HG02852 (cell line): ENCODE results near the gene SIM1.

ENCODE experiments used
- ATAC-seq: cut with Tn5 transposase; IDR thresholded peaks from one replicate; pipeline ENCODE4 v1.9.1; 2021; ENCODE audit warnings: mild to moderate bottlenecking, moderate library complexity; ENCODE audit not compliant: unreplicated experiment

Gene SIM1, protein sequence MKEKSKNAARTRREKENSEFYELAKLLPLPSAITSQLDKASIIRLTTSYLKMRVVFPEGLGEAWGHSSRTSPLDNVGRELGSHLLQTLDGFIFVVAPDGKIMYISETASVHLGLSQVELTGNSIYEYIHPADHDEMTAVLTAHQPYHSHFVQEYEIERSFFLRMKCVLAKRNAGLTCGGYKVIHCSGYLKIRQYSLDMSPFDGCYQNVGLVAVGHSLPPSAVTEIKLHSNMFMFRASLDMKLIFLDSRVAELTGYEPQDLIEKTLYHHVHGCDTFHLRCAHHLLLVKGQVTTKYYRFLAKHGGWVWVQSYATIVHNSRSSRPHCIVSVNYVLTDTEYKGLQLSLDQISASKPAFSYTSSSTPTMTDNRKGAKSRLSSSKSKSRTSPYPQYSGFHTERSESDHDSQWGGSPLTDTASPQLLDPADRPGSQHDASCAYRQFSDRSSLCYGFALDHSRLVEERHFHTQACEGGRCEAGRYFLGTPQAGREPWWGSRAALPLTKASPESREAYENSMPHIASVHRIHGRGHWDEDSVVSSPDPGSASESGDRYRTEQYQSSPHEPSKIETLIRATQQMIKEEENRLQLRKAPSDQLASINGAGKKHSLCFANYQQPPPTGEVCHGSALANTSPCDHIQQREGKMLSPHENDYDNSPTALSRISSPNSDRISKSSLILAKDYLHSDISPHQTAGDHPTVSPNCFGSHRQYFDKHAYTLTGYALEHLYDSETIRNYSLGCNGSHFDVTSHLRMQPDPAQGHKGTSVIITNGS

DNA sequence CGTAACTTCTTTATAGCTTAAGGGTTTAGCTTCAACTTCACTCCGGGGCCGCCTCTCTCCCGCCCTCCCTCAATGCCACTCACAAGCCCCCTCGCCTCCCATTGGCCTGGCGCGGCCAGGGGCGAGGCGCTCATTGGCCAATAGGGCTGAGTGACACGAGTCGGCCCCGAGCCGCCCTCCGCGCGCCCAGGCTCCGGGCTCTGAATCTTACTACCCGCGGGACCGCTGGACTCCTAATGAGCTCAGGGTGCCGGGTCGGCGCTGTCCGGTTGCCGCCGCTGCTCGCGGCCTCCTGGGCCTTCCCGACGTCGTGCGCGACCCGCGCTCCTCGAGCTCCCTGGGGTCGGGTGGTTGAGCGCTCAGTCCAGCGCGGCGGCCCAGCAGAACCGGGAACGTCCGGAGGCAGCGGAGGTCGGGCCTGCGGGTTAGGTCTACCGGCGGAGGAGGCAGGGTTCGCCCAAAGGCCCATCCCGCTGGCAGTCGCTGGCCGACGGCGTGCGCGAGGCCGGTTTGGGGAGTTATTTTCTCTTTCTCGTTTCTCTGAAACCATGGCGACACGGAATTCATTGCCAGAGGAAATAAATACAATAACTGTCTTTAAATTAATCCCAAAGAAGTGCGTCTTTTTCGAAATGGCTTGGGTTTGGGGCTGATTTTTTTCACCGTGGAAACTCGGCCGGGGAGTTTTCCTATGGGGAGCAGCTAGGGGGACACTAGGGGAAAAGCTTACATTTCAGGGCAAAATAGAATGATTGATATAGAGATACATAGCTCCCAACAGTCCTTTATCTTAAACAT is at the start of gene SIM1:
Gene SIM1 (minus strand): TSS at position 19 of the 798 bp plus-strand sequence. CDS start 1,453 bp downstream, outside the sequence.
- peak; percentile 61 for ATAC-seq

GRCh38 chr6:100512203-100512862 is 47.6 kb upstream of the SIM1 start:
- ATAC-seq = no peak

- ATAC-seq = no peak
These were observed 44.4 kb upstream of the SIM1 start for GRCh38 chr6:100509101-100509500.

GRCh38 chr6:100506651-100507050 is 41.9 kb upstream of the SIM1 start:
- ATAC-seq = no peak

DNA sequence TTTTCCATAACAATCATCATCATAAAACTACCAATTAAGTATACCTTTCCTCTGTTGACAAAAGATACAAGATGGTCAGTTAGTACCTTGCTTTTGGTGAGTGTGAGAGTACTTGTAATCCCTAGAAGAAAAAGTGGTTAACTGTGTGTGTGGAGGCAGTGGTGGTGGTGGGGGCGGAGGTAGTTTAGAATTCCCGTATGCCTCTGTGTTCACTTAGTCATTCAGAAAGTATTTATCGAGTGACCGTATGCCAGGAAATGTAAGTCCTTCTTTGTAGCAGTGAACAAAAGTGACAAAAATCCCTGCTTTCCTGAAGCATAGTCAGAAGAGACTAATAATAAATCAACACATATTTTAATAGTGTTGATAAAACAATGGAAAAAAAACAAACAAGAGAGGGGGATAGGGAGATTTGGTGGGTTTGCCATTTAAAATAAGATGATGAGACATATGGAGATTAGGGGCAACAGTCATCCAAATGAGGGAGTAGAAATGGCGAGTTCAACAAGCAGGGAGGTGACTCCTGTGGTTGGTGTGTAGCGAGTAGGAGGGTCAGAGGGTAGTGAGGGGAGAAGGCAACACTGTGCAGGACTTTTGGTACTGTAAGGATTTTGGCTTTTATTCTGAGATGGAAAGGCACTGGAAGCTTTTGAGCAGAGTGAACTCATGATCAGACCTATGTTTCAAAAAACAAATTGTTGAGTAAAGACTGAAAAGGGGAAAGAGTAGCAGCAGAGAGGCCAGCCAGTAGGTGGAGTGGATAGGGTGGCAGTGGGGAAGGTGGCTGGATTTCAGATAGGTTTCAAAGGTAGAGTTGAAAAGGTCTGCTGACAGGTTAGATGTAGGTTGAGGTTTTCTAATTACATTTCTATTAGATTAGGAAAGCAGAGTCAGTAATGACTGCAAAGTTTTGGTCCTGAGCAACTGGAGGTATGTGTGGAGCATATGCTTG is 40.3 kb upstream of the SIM1 start:
- ATAC-seq = no peak

- no peak for ATAC-seq
These were observed 38.5 kb upstream of the SIM1 start for GRCh38 chr6:100503043-100503705.

GRCh38 chr6:100493206-100493888 is 28.6 kb upstream of the SIM1 start:
- ATAC-seq = no peak

DNA sequence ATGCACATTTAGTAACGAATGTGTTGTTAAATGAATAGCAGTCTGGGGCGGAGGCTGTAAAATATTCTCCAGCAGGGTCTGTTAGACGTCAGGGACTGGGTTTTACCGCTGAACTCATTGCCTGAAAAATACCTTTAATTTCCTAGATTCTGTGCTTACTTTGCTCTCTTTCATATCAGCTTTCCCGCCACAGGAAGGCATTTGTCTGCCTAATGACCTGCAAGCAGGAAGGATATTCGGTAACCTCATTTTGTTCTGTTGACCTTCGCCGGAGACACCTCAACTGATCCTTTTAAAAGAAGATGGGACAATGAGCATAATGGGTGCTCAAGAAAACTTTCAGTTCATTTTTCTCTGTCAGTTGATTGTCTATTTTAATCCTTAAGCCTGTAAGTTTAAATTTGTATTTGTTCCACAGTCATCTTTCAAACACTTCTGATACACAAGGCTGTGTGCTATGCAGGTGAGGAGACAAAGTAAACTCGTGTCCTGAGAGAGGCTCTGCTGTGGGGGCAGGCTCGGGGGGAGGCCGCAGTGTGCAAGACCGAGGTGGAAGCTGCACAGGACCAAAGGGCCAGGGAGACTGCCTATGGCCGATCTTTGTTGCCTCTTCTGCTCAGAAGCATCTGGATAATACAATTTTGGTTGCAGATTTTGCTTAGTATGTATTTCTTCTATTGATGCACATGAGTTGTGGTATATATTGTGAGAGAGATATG is 27.4 kb upstream of the SIM1 start:
- ATAC-seq = no peak

DNA sequence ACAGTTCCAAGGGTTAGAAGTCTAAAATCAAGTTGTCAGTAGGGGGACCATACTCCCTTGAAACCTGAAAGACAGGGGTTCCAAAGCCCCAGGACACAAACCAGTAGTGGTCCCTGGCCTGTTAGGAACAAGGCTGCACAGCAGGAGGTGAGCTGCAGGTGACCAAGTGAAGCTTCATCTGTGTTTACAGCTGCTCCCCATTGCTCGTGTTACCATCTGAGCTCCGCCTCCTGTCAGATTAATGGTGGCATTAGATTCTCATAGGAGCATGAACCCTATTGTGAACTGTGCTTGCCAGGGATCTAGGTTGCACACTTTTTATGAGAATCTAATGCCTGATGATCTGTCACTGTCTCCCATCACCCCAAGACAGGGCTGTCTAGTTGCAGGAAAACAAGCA is 25.3 kb upstream of the SIM1 start:
- ATAC-seq = no peak

DNA sequence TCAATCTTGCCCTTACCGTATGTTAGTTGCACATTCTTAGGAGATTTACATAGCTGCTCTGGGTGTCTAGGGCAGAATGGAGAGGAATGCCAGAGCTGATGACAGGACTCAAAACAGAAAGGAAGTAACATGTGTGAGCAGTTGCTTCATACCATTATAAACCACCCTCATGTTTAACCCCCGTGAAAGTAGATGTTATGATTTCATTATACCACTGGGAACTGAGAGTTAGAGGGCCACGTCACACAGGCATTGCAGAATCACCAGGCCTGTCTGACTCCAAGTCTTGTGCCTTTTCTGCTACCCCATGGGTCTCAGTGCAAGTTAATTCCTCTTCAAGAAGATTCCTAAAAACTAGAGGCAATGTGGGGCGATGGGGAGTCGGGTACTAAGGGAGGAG is 23.5 kb upstream of the SIM1 start:
- no peak for ATAC-seq

DNA sequence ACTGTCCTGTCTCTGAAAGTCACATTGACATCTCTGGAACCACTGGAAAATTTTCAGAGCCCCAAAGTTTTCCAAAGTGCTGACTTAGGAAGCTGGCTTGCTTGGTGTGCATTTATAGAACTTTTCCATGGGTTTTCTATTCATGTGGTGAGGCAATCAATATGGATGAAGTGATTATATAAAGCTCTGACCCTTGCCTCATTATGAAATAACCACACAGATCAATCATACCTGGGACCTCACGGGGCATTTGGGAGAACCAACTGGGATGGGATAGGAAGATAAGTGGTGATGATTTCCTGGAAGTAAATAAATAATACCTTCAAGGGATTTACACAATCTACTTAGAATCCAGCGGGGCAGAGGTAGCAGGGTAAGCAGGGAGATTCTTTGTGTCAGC is 22.9 kb upstream of the SIM1 start:
- ATAC-seq = no peak

DNA sequence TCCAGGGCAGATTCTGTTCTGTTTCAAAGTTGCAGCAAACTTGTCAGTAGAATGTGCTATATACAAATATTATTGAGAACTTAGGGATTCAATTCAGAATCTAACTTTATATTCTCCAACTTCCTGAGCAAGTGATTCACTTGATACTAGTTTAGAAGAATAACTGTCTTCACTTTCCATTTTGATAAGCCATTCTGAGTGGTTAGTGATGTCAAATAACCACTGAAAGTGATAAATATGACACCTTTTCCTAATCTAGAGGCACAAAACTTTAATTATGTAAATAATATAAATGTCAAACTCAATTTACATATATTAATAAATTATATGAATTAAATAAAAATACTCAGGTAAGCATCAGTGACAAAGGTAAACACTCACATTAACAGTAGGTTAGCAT is 20.5 kb upstream of the SIM1 start:
- ATAC-seq = no peak

- ATAC-seq = peak; percentile 53
These were observed 19.8 kb upstream of the SIM1 start for GRCh38 chr6:100484474-100484873.

DNA sequence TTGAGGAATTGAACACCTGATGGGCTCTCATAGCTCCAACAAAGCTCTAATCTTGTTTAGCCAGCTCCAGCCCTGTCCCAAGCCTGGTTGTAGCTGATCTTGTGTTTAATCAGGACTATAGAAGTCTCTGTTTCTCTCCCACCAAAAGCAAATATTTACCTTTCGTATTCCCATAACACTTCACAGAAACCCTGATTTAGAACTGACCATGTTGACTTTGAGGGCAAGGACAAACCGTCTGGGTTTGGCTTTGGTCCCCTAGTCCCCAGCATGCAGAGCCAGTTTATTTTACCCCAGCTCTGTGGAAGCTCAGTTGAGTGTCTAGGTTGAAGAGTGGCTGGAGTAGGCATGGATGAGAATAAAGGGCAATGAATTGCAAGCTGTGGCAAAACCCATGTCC is 18.0 kb upstream of the SIM1 start:
- no peak for ATAC-seq

DNA sequence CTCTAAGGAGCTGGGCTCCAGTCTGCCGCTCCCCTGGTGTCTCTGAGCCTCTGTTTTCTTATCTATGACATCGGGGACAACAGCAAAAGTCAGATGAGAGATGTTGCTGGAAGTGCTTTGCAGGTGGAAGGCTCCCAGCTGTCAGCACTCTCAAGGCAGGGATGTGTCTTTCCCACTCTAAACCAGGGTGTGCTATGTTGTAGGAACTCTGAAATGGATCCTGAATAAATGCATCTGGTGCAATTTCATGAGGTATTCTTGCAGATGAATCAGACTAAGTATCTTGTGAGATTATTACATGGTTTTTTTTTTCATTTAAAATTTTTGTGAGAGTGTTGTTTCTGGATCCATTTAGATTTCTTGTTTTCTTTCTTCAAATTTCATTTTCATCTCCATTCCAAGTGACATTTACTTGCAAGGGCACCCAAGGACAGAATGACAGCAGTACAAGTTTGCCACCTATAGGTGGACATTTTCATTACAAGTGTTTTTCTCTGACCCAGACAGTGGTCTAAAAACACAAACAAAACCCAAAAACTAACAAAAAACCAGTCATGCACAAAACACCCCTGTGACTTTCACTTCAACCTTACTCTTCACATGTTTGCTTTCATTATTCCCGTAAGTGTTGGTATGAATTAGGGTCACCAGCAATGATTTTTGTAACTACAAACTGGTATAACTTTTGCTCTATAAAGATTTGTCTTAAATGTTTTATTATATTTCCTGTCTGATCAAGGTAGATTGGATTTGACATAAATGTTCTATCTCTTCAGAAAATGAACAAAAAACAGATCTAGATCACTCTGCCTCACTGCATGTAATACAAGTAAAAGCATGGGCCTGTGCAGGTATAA is 14.7 kb upstream of the SIM1 start:
- peak; percentile 49 for ATAC-seq

GRCh38 chr6:100475554-100476320 is 11.0 kb upstream of the SIM1 start:
- peak; percentile 64 for ATAC-seq
